OCI-LY3 (cell line): ENCODE data around the gene HAGH.

Experiments used
- H2AFZ ChIP-seq: fragments of 200-600, 300-600 bp; shearing (Covaris generic); 2 replicates; pipeline ENCODE4 v1.6.0; 2014; ENCODE audit warnings: antibody characterized with exemption, low read depth, low read length
- H3K27ac ChIP-seq: fragments of 200-600, 300-600 bp; sonication (generic); 2 replicates; pipeline ENCODE4 v1.5.1; 2014; ENCODE audit warnings: mild to moderate bottlenecking, low read length, moderate library complexity, mixed read lengths
- H3K27me3 ChIP-seq: fragments of 200-600, 300-600 bp; sonication (generic); 2 replicates; pipeline ENCODE4 v1.6.1; 2014; ENCODE audit warnings: low read depth, low read length, mixed read lengths
- H3K36me3 ChIP-seq: fragments of 200-600, 300-600 bp; sonication (generic); replicated peaks from 2 replicates; pipeline ENCODE3; 2014; ENCODE audit warnings: low read depth, low read length, mixed read lengths
- H3K4me1 ChIP-seq: fragments of 300-600, 200-600 bp; sonication (generic); 2 replicates; pipeline ENCODE4 v1.6.1; 2014; ENCODE audit warnings: low read length, mixed read lengths
- H3K4me2 ChIP-seq: fragments of 200-600, 300-600 bp; sonication (generic); 2 replicates; pipeline ENCODE4 v1.6.1; 2014; ENCODE audit warnings: low read length, mixed read lengths
- H3K4me3 ChIP-seq: fragments of 300-600, 200-600 bp; sonication (generic); 2 replicates; pipeline ENCODE4 v1.5.1; 2014; ENCODE audit warnings: antibody characterized with exemption, mild to moderate bottlenecking, low read length, moderate library complexity
- H3K79me2 ChIP-seq: fragments of 300-600, 200-600 bp; shearing (Covaris generic); 2 replicates; pipeline ENCODE4 v1.6.1; 2014; ENCODE audit warnings: mild to moderate bottlenecking, low read length, mixed read lengths
- H3K9ac ChIP-seq: fragments of 300-600, 200-600 bp; shearing (Covaris generic); 2 replicates; pipeline ENCODE4 v1.6.0; 2014; ENCODE audit warnings: mild to moderate bottlenecking, low read length, moderate library complexity
- H3K9me3 ChIP-seq: fragments of 200-600, 300-600 bp; shearing (Covaris generic); 2 replicates; pipeline ENCODE4 v1.6.1; 2014; ENCODE audit warnings: low read length, mixed read lengths; ENCODE audit not compliant: insufficient read depth
- H4K20me1 ChIP-seq: fragments of 200-600, 300-600 bp; sonication (generic); 2 replicates; pipeline ENCODE4 v1.6.1; 2016; ENCODE audit warnings: low read length, mixed read lengths; ENCODE audit not compliant: insufficient read depth
- EZH2phosphoT487 ChIP-seq: fragments of 200-600 bp; shearing (Covaris generic); IDR thresholded peaks from 2 replicates; pipeline ENCODE4 v1.6.1; 2018; ENCODE audit warnings: antibody characterized with exemption, mixed run types, low read depth
- TF ChIP-seq, protein P1 (sequence below): fragments of 200-600, 300-600 bp; sonication (generic); IDR thresholded peaks from 2 replicates; pipeline ENCODE4 v1.5.1; 2014; ENCODE audit warnings: antibody characterized with exemption, low read length, low read depth

HAGH gene

DNA sequence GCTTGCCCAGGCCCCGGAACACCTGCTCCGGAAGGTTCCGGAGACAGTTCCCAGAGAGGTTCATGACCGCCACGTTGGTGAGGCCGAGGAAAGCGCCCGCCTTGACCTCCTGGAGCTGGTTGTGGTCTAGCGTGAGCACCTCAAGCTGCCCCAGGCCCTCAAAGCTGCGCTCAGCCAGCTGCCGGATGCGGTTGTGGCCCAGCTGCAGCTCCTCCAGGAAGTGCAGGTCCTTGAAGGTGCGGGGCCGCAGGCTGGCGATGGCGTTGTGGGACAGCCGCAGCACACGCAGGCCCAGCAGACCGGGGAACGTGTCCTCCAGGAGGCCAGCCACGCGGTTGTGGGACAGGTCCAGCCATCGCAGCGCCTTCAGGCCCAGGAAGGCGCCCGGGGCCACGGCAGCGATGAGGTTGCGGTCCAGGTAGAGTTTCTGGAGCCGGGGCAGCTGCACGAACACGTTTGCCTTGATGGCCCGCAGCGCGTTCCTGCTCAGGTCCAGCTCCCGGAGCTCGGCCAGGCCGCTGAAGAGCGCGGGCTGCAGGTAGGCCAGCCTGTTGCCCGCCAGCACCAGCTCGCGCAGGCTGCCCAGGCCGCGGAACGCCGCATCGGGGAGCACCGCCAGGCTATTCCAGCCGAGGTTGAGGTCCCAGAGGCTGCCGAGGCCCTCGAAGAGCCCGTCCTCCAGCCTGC is 35.2 kb downstream of the HAGH start:
- TF ChIP-seq EZH2phosphoT487, result no peak
- TF ChIP-seq, protein P1, sequence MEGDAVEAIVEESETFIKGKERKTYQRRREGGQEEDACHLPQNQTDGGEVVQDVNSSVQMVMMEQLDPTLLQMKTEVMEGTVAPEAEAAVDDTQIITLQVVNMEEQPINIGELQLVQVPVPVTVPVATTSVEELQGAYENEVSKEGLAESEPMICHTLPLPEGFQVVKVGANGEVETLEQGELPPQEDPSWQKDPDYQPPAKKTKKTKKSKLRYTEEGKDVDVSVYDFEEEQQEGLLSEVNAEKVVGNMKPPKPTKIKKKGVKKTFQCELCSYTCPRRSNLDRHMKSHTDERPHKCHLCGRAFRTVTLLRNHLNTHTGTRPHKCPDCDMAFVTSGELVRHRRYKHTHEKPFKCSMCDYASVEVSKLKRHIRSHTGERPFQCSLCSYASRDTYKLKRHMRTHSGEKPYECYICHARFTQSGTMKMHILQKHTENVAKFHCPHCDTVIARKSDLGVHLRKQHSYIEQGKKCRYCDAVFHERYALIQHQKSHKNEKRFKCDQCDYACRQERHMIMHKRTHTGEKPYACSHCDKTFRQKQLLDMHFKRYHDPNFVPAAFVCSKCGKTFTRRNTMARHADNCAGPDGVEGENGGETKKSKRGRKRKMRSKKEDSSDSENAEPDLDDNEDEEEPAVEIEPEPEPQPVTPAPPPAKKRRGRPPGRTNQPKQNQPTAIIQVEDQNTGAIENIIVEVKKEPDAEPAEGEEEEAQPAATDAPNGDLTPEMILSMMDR, result no peak
- no peaks in the 10 kb centered on the region for H3K9me3 ChIP-seq
- H4K20me1 ChIP-seq, result no peaks in the 10 kb centered on the region
- H3K4me1 ChIP-seq, result no peaks in the 10 kb centered on the region
- no peaks in the 10 kb centered on the region for H3K27me3 ChIP-seq
- no peaks in the 10 kb centered on the region for H3K36me3 ChIP-seq
- no peak overlapping the region for H3K9ac ChIP-seq
- no peak overlapping the region for H2AFZ ChIP-seq
- H3K27ac ChIP-seq, result no peak overlapping the region
- no peak overlapping the region for H3K4me3 ChIP-seq
- peaks cover 13% of the 10 kb centered on the region for H3K79me2 ChIP-seq
- H3K4me2 ChIP-seq, result no peak overlapping the region

DNA sequence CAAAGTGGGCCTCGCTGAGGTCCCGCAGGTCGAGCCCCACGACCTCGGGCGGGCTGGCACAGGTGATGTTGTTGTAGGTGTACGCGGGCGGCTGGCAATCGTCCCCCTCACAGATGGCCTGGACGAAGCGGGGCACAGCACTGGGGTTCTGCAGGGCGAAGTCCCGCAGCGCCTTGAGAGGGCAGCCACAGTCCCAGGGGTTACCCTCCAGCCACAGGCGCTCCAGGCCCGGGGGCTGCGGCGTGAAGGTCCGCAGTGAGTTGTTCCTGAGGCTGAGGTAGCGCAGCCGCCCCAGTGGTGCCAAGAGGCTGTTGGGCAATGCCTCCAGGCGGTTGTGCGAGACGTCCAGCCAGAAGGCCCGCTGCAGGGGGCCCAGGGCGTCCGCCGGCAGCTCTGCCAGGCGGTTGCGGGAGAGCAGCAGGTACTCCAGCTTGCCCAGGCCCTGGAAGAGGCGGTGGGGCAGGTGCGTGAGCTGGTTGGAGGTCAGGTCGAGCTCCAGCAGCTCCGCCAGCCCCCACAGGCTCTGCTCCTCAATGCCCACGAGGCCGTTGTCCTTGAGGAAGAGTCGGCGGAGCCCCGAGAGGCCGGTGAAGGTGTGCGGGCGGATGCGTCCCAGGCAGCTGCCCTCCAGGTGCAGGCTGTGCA is 35.9 kb downstream of the HAGH start:
- Histone ChIP-seq H3K4me3 (no peak overlapping the region), H3K27ac (no peak overlapping the region), H3K4me2 (no peak overlapping the region), H3K27me3 (no peaks in the 10 kb centered on the region), H3K9ac (no peak overlapping the region), H3K9me3 (no peaks in the 10 kb centered on the region), H4K20me1 (no peaks in the 10 kb centered on the region), H3K79me2 (peaks cover 20% of the 10 kb centered on the region), H2AFZ (no peak overlapping the region), H3K36me3 (no peaks in the 10 kb centered on the region), H3K4me1 (no peaks in the 10 kb centered on the region)
- TF ChIP-seq, protein P1, result no peak
- TF ChIP-seq EZH2phosphoT487, result no peak

DNA sequence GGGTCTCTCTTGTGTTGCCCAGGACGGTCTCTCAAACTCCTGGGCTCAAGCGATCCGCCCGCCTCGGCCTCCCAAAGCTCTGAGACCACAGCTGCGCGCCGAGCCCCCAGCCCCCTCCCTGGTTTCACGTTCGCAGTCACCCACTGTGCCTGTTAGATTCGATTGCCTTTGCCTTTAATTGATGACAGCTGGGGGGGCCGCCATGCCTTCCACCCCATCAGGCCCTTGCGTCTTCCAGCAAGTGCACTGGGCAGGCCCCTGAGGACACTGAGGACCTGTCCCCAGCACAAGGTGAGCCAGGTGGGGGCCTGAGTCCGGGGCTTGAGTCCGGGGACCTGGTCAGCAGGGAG is 36.4 kb downstream of the HAGH start:
- TF ChIP-seq, protein P1, result no peak
- no peak for TF ChIP-seq EZH2phosphoT487
- peaks cover 25% of the 10 kb centered on the region for H3K79me2 ChIP-seq
- no peak overlapping the region for H2AFZ ChIP-seq
- H3K4me1 ChIP-seq, result no peaks in the 10 kb centered on the region
- H3K27me3 ChIP-seq, result no peaks in the 10 kb centered on the region
- no peak overlapping the region for H3K4me3 ChIP-seq
- H3K36me3 ChIP-seq, result no peaks in the 10 kb centered on the region
- no peak overlapping the region for H3K4me2 ChIP-seq
- no peaks in the 10 kb centered on the region for H4K20me1 ChIP-seq
- no peak overlapping the region for H3K27ac ChIP-seq
- H3K9ac ChIP-seq, result no peak overlapping the region
- H3K9me3 ChIP-seq, result no peaks in the 10 kb centered on the region

DNA sequence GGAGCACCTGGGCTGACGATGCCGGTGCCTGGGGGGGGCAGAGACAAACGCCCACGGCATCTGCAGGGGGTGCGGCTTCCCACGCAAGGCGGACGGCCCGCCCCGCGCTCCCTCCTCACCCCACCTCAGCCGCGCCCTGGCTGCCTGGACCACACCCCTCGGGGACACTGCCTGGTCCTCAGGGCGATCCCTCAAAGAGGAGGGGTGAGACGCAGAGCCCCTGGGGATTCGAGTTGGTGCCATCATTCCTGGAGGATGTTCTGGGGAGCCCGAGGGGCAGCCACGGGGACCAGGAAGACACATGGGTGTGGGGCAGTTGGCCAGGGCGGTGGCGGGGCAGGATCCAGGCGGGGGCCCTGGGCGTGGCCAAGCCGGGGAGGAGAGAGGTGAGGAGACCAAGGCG is 37.0 kb downstream of the HAGH start:
- Histone ChIP-seq H3K9ac (no peak overlapping the region), H3K4me3 (no peak overlapping the region), H3K4me1 (no peaks in the 10 kb centered on the region), H3K79me2 (peaks cover 31% of the 10 kb centered on the region), H3K36me3 (no peaks in the 10 kb centered on the region), H4K20me1 (no peaks in the 10 kb centered on the region), H3K27ac (no peak overlapping the region), H3K27me3 (no peaks in the 10 kb centered on the region), H2AFZ (no peak overlapping the region), H3K9me3 (no peaks in the 10 kb centered on the region), H3K4me2 (no peak overlapping the region)
- TF ChIP-seq, protein P1, result no peak
- TF ChIP-seq EZH2phosphoT487, result no peak
